ENCODE measurements around the gene STARD3.

DNA sequence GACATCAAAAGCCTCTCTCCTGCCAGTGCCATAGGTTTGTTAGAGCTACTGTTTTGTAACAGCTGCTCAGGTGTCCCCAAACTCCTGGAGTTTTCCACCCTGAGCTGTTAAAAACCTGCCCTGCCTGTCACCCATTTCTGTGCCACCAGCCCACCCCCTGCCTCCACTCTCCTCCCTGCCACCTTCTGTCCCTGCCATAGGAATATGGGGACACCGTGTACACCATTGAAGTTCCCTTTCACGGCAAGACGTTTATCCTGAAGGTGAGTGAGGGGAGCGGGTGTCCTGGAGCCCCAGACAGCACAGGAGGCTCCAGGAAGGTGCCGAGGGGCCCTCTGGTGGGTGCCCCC, 23.0 kb downstream of the STARD3 start:
- TF ChIP-seq, protein P1, sequence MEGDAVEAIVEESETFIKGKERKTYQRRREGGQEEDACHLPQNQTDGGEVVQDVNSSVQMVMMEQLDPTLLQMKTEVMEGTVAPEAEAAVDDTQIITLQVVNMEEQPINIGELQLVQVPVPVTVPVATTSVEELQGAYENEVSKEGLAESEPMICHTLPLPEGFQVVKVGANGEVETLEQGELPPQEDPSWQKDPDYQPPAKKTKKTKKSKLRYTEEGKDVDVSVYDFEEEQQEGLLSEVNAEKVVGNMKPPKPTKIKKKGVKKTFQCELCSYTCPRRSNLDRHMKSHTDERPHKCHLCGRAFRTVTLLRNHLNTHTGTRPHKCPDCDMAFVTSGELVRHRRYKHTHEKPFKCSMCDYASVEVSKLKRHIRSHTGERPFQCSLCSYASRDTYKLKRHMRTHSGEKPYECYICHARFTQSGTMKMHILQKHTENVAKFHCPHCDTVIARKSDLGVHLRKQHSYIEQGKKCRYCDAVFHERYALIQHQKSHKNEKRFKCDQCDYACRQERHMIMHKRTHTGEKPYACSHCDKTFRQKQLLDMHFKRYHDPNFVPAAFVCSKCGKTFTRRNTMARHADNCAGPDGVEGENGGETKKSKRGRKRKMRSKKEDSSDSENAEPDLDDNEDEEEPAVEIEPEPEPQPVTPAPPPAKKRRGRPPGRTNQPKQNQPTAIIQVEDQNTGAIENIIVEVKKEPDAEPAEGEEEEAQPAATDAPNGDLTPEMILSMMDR (IDR thresholded peaks at IDR 0.05): no peak
- no peak for TF ChIP-seq EP300 (IDR thresholded peaks at IDR 0.05)
